T-helper 1 cell treated with Interleukin-12 subunit alpha and Interleukin-12 subunit beta and Interleukin-4 antibody, amounts not matched to agents 30 μg/mL and 1 μg/mL, for 36 hours (primary cell): ENCODE measurements around the gene CASTOR1.

ENCODE experiments used
- H3K27ac Mint-ChIP-seq: one replicate; pipeline ENCODE4 v1.8.0; 2021; ENCODE audit warnings: mild to moderate bottlenecking, mixed read lengths
- H3K27me3 Mint-ChIP-seq: one replicate; pipeline ENCODE4 v1.8.0; 2021; ENCODE audit warnings: low read depth, mixed read lengths
- H3K36me3 Mint-ChIP-seq: one replicate; pipeline ENCODE4 v1.8.0; 2021; ENCODE audit warnings: low read depth, mixed read lengths
- H3K4me1 Mint-ChIP-seq: one replicate; pipeline ENCODE4 v1.8.0; 2021; ENCODE audit warnings: low read depth, mixed read lengths
- H3K4me3 Mint-ChIP-seq: one replicate; pipeline ENCODE4 v1.8.0; 2021; ENCODE audit warnings: mild to moderate bottlenecking, moderate library complexity, mixed read lengths
- H3K9me3 Mint-ChIP-seq: one replicate; pipeline ENCODE4 v1.8.0; 2021; ENCODE audit warnings: mixed read lengths

Gene CASTOR1

DNA sequence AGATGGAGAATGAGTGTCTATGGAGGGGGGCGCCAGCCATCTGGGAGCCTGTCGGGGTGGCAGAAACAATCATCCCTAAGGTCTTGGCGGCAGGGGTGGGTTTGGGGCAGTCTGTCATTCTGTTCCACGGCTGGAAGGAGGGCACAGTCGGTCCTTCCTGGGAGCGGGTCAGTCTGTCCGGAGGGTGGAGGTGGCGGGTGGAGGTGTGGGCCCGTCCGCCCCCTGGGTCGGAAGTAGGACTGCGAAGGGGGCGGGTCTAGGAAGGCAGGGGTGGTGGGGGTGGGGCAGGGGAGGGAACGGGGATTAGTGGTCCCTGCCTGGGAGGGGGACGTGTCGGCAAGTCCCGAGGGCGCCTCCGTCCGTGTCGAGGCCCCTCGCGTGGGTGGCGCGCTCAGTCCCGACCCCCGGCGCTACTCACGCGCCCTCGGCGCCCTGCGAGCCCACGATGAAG is 37.0 kb upstream of the CASTOR1 start:
- peaks cover 31% of the 10 kb centered on the region for H3K36me3 Mint-ChIP-seq
- H3K4me1 Mint-ChIP-seq = peaks cover 44% of the 10 kb centered on the region
- H3K9me3 Mint-ChIP-seq = peaks cover 3% of the 10 kb centered on the region
- peak overlapping the region; percentile 88 for H3K4me3 Mint-ChIP-seq
- H3K27me3 Mint-ChIP-seq = no peaks in the 10 kb centered on the region
- H3K27ac Mint-ChIP-seq = peak overlapping the region; percentile 65

GRCh38 chr22:30325724-30326254 is 36.5 kb upstream of the CASTOR1 start:
- Mint-ChIP-seq H3K27ac (peak overlapping the region; percentile 65), H3K9me3 (peaks cover 3% of the 10 kb centered on the region), H3K36me3 (peaks cover 30% of the 10 kb centered on the region), H3K4me3 (peak overlapping the region; percentile 88), H3K4me1 (peaks cover 44% of the 10 kb centered on the region), H3K27me3 (no peaks in the 10 kb centered on the region)

DNA sequence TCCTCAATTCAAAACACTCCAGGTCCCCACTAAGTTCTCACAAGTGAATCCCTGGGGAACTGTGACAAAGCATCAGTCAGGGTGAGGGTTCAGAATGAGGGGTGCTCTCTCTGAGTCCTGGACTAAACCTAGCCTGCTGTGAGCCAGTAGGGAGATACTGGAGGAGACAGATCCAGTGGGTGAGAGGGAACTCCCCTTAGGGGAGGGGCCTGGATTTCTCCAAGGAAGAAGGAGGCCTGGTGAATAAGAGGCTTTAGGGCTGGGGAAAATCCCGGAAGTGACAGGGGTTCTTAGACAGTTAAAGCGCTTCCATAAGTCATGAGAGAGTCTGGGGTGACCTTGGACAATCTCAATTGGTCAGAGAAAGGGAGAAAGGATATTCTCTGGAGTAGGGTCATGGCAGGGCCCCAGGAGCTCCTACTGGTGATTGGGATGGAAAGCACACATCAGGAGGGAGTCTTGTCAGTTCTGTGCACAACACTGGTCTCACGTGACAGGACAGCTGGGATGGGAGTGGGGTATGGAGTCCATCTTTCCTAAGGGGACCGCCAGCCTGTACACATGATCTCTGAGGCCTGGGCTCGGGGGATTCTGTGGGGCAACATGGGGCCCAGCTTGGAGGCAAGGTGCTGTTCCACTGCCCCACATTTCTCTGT is 35.9 kb upstream of the CASTOR1 start:
- Mint-ChIP-seq H3K27me3 (no peaks in the 10 kb centered on the region), H3K9me3 (peaks cover 3% of the 10 kb centered on the region), H3K36me3 (peaks cover 28% of the 10 kb centered on the region), H3K27ac (peak overlapping the region; percentile 68), H3K4me1 (peaks cover 47% of the 10 kb centered on the region), H3K4me3 (peak overlapping the region; percentile 88)

DNA sequence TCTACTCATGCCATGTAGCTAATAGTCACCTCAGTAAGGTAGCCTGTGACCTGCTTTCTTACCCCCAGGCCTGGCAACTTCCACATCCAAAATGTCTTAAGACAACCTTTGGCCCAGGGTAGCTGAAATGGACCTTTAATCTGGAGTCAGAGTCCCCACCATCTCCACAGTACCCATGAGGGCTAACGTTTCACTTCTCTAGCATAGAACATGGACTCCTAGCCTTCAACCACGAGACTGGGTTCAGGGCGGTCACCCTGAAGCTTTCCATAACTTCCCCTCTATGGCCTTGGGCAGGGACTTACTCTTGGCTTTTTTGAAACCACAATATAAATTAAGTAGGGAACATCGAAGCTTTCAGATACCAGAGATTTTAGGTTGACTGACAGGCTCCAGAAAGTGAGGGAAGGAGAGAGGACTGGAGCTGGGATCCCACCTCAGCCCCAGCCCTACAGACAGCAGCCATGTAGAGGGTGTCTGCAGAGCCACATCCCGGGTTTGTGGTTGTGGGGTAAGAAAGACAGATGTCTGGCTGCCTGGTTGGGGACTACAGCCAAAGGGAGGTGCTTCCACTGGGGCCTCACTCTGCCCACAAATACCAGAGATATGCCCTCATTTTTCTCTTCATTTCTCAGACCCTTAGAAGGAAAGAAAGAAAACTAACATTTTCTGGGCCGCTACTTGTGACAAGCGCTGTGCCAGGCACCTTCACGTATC is 34.9 kb upstream of the CASTOR1 start:
- Mint-ChIP-seq H3K9me3 (peaks cover 3% of the 10 kb centered on the region), H3K4me1 (peaks cover 55% of the 10 kb centered on the region), H3K36me3 (peaks cover 30% of the 10 kb centered on the region), H3K27ac (peak overlapping the region; percentile 68), H3K27me3 (no peaks in the 10 kb centered on the region), H3K4me3 (peak overlapping the region; percentile 88)

GRCh38 chr22:30323246-30323645 is 33.9 kb upstream of the CASTOR1 start:
- H3K27ac Mint-ChIP-seq = no peak overlapping the region
- peaks cover 65% of the 10 kb centered on the region for H3K4me1 Mint-ChIP-seq
- peak overlapping the region; percentile 20 for H3K4me3 Mint-ChIP-seq
- no peaks in the 10 kb centered on the region for H3K27me3 Mint-ChIP-seq
- H3K36me3 Mint-ChIP-seq = peaks cover 36% of the 10 kb centered on the region
- peaks cover 3% of the 10 kb centered on the region for H3K9me3 Mint-ChIP-seq

- H3K9me3 Mint-ChIP-seq = peaks cover 3% of the 10 kb centered on the region
- no peak overlapping the region for H3K4me3 Mint-ChIP-seq
- peaks cover 36% of the 10 kb centered on the region for H3K36me3 Mint-ChIP-seq
- no peak overlapping the region for H3K27ac Mint-ChIP-seq
- H3K27me3 Mint-ChIP-seq = no peaks in the 10 kb centered on the region
- H3K4me1 Mint-ChIP-seq = peaks cover 66% of the 10 kb centered on the region
Measured at GRCh38 chr22:30321461-30321860, 32.2 kb upstream of the CASTOR1 start.

DNA sequence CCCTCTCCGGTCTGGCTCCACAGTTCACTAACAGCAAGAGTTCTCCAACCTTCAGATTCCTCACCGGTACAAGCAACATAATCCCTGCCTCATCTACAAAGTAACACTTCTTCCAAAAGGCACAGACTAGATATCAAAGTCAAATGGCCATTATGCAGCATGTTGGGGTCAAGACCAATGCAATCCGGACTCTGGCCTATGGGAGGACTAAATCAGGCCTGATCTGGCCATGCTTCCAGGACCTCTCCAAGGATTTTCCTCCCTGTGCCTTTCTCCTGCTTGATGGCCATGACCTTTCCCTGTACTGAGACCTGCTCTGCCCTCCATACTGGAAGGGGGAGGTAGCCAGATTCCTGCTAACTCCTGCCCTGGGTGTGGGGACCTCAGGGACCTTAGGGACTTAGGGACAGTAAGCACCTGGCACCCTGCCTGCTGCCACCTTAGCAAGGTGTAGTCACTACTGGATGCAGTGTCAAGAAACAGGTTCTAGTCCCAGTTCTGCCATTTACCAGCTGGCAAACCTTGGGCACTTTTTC is 30.8 kb upstream of the CASTOR1 start:
- H3K27ac Mint-ChIP-seq = no peak overlapping the region
- H3K4me3 Mint-ChIP-seq = no peak overlapping the region
- H3K27me3 Mint-ChIP-seq = no peaks in the 10 kb centered on the region

DNA sequence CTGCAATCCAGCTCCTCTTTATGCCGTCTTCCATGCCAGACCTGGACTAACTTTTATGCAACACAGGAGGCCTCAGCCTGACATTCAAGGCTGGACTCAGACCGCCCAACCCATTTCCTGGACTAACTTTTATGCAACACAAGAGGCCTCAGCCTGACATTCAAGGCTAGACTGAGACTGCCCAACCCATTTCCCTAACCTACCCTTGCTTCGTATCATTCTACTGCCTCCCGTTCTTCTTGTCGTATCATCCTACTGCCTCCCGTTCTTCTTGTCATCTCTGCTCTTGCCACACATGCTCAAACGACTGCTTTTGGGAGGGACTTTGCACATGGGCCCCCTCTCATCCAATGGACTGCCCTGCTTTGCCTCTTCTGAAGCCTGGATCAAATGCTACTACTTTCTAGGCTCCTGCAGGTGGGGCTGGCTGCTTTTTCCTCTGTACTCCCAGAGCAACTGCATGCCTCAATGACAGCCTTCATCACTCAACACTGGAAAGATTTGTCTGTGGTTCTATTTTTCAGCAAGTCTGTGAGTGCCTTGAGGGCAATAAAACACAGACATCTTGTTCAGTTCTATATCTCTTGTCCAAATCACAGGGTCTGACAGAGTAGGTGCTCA is 29.6 kb upstream of the CASTOR1 start:
- peak overlapping the region; percentile 1 for H3K27ac Mint-ChIP-seq
- no peak overlapping the region for H3K4me3 Mint-ChIP-seq
- peaks cover 71% of the 10 kb centered on the region for H3K4me1 Mint-ChIP-seq
- no peaks in the 10 kb centered on the region for H3K27me3 Mint-ChIP-seq
- peaks cover 27% of the 10 kb centered on the region for H3K36me3 Mint-ChIP-seq
- no peaks in the 10 kb centered on the region for H3K9me3 Mint-ChIP-seq

More for the DNA sequence above, 30.8 kb upstream of the CASTOR1 start:
- Mint-ChIP-seq H3K36me3 (peaks cover 39% of the 10 kb centered on the region), H3K4me1 (peaks cover 72% of the 10 kb centered on the region), H3K9me3 (peaks cover 3% of the 10 kb centered on the region)

GRCh38 chr22:30317778-30318177 is 28.5 kb upstream of the CASTOR1 start:
- H3K9me3 Mint-ChIP-seq = no peaks in the 10 kb centered on the region
- H3K4me3 Mint-ChIP-seq = no peak overlapping the region
- H3K27me3 Mint-ChIP-seq = no peaks in the 10 kb centered on the region
- no peak overlapping the region for H3K27ac Mint-ChIP-seq
- peaks cover 25% of the 10 kb centered on the region for H3K36me3 Mint-ChIP-seq
- H3K4me1 Mint-ChIP-seq = peaks cover 69% of the 10 kb centered on the region

GRCh38 chr22:30315962-30316576 is 26.8 kb upstream of the CASTOR1 start:
- H3K9me3 Mint-ChIP-seq = no peaks in the 10 kb centered on the region
- peaks cover 31% of the 10 kb centered on the region for H3K36me3 Mint-ChIP-seq
- H3K4me3 Mint-ChIP-seq = no peak overlapping the region
- no peaks in the 10 kb centered on the region for H3K27me3 Mint-ChIP-seq
- no peak overlapping the region for H3K27ac Mint-ChIP-seq
- peaks cover 80% of the 10 kb centered on the region for H3K4me1 Mint-ChIP-seq

DNA sequence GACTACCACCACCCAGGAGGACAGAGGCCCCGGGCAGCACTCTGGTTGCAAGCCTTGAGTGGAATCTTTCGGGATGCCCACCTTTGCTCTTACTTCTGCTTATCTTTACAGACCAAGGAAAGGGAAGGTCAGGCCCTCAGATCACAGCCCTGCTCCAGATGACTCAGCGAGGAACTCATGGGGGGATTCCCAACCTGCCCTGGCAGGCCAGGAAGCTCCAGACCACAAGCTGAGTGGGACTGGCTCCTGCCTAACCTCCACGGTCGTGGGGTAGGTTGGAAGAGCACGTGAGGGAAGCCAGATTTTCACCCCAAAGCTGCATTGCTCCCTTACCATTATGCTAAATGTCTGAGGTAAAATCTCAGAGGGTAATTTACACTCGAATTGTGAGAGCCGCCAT is 25.6 kb upstream of the CASTOR1 start:
- Mint-ChIP-seq H3K27ac (peak overlapping the region; percentile 71), H3K4me1 (peaks cover 88% of the 10 kb centered on the region), H3K4me3 (peak overlapping the region; percentile 49), H3K36me3 (peaks cover 37% of the 10 kb centered on the region), H3K27me3 (no peaks in the 10 kb centered on the region), H3K9me3 (no peaks in the 10 kb centered on the region)

DNA sequence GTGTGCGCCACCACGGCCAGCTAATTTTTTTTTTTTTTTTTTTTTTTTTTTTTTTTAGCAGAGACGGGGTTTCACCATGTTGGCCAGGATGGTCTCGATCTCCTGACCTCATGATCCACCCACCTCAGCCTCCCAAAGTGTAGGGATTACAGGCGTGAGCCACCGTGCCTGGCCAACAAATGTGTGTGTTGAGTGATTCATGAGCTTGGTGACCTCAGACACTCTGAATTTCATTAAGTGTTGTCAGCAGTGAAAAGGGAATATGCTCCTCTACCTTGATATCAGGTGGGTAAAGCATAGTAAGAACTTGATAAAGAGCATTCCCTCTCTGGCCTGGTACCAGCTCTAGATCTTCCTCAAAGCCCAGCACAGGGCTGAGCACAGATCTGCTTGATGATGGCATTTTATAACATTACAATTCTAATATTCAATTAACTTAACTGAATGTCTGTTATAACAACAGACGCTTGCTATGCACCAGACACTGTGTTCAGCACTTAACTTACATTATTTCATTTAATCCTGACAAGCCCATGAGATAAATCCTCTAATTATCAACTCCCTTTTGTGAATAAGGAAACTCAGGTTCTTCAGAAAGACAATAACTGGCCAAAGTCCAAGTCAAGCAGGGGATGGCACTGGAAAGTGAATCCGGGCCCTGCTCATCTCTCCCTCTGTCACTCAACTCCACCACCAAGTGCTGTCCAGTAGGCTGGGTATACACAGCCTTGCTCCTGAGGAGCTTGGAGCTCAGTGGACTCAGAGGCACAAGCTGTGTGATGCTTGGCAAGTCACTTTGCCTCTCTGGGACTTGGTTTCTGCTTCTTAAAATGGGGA is 24.4 kb upstream of the CASTOR1 start:
- H3K27me3 Mint-ChIP-seq = no peaks in the 10 kb centered on the region
- H3K36me3 Mint-ChIP-seq = peaks cover 33% of the 10 kb centered on the region
- H3K27ac Mint-ChIP-seq = peak overlapping the region; percentile 57
- H3K4me3 Mint-ChIP-seq = no peak overlapping the region
- H3K9me3 Mint-ChIP-seq = no peaks in the 10 kb centered on the region
- H3K4me1 Mint-ChIP-seq = peaks cover 83% of the 10 kb centered on the region

GRCh38 chr22:30312053-30312452 is 22.7 kb upstream of the CASTOR1 start:
- no peaks in the 10 kb centered on the region for H3K9me3 Mint-ChIP-seq
- peaks cover 81% of the 10 kb centered on the region for H3K4me1 Mint-ChIP-seq
- no peaks in the 10 kb centered on the region for H3K27me3 Mint-ChIP-seq
- H3K36me3 Mint-ChIP-seq = peaks cover 37% of the 10 kb centered on the region
- H3K4me3 Mint-ChIP-seq = peak overlapping the region; percentile 8
- H3K27ac Mint-ChIP-seq = peak overlapping the region; percentile 71
